Measurements from ENCODE around the gene C2CD2.

DNA sequence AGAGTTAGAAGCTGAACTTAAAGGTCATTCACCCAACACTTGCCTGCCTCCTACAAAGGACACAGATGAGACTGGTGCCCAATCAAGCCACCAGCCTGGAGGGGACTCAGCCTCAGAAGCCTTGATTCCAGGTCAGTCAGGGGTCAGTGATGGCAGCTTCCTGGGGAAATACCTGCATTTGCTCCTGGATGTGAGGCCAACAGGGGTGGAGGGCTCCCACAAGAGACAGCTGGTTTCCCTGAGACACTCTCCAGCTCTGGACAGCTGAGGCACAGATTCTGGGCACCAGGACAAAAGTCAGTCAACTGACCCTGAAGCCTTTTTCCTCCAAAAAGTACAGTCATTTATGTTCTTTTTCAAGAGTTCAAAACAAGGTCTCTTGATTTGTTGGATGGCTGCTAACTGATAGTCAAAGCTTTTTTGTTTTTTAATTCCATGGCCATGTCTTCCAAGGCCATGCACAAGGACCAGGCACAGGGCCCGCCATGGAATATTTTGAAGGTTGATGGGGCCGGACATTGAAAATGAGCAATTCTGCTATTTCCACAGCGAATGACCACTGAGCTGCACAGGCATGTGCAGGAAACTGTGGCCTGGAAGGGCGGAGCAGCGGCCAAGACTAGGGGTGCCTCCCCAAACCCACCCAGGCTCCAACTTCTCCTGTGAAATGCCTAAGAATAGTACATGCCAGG is 1.8 kb downstream of the C2CD2 start:
- TF ChIP-seq, protein P1, sequence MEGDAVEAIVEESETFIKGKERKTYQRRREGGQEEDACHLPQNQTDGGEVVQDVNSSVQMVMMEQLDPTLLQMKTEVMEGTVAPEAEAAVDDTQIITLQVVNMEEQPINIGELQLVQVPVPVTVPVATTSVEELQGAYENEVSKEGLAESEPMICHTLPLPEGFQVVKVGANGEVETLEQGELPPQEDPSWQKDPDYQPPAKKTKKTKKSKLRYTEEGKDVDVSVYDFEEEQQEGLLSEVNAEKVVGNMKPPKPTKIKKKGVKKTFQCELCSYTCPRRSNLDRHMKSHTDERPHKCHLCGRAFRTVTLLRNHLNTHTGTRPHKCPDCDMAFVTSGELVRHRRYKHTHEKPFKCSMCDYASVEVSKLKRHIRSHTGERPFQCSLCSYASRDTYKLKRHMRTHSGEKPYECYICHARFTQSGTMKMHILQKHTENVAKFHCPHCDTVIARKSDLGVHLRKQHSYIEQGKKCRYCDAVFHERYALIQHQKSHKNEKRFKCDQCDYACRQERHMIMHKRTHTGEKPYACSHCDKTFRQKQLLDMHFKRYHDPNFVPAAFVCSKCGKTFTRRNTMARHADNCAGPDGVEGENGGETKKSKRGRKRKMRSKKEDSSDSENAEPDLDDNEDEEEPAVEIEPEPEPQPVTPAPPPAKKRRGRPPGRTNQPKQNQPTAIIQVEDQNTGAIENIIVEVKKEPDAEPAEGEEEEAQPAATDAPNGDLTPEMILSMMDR (IDR thresholded peaks at IDR 0.05), result no peak
- TF ChIP-seq POLR2A (IDR thresholded peaks at IDR 0.05), result no peak

Data from body of pancreas (tissue), 4 donors.